Neural progenitor cell (in vitro differentiated cells): ENCODE results near the gene DNAJC3.
"Not testable (repeated sequence)": the region's sequence is repeated elsewhere in the genome, so short reads cannot be mapped to it uniquely, and the experiment has no call there.

Source experiments
- CTCF ChIP-seq: fragments of 200-600 bp; sonication (generic); IDR thresholded peaks from 2 replicates; pipeline ENCODE4 v1.5.1; 2017; ENCODE audit warnings: antibody characterized with exemption, mild to moderate bottlenecking
- EZH2 ChIP-seq: fragments of 200-600 bp; sonication (generic); IDR thresholded peaks from 2 replicates; pipeline ENCODE4 v1.6.1; 2017; ENCODE audit warnings: antibody characterized with exemption, mild to moderate bottlenecking, moderate library complexity

GRCh38 chr13:95789315-95789714 is 112.4 kb downstream of the DNAJC3 start:
- not testable (repeated sequence) for TF ChIP-seq CTCF, EZH2
